Type B pancreatic cell (in vitro differentiated cells): ENCODE data around the gene KHNYN. TPM values are rescaled to one million over a fixed set of nuclear protein-coding genes. Genes with fewer than 3 reads are reported as not detected.

Experiments used
- DNase-seq: peaks from one replicate; pipeline ENCODE4 v3.0.0; 2021; ENCODE audit warnings: mixed read lengths; ENCODE audit not compliant: unreplicated experiment; ENCODE audit errors: extremely low spot score
- H3K27ac Mint-ChIP-seq: 2 replicates; pipeline ENCODE4 v1.8.0; 2021; ENCODE audit warnings: mild to moderate bottlenecking, mixed read lengths
- H3K27me3 Mint-ChIP-seq: 2 replicates; pipeline ENCODE4 v1.8.0; 2021; ENCODE audit warnings: mixed read lengths
- H3K36me3 Mint-ChIP-seq: 2 replicates; pipeline ENCODE4 v1.8.0; 2021; ENCODE audit warnings: mixed read lengths
- H3K4me1 Mint-ChIP-seq: one replicate; pipeline ENCODE4 v1.8.0; 2021; ENCODE audit warnings: mixed read lengths; ENCODE audit not compliant: unreplicated experiment
- H3K4me3 Mint-ChIP-seq: 2 replicates; pipeline ENCODE4 v1.8.0; 2021; ENCODE audit warnings: mild to moderate bottlenecking, mixed read lengths
- H3K9me3 Mint-ChIP-seq: 2 replicates; pipeline ENCODE4 v1.8.0; 2021; ENCODE audit warnings: mixed read lengths
- CTCF ChIP-seq: fragments of 200-600 bp; sonication (generic); conservative IDR thresholded peaks from 2 replicates; pipeline ENCODE4 v1.5.0; 2021; ENCODE audit warnings: antibody characterized with exemption, mild to moderate bottlenecking
- total RNA-seq: library from RNA; stranded (reverse); gene quantifications from 2 replicates; pipeline ENCODE4 v1.2.1, GENCODE V29; 2021; ENCODE audit warnings: low replicate concordance

KHNYN gene
- total RNA-seq, 1 donor from 2014 or later, result 81.3 TPM

- Mint-ChIP-seq H3K27ac (peak overlapping the region; percentile 48), H3K4me3 (peak overlapping the region; percentile 62), H3K36me3 (peaks cover 7% of the 10 kb centered on the region), H3K4me1 (peaks cover 12% of the 10 kb centered on the region), H3K9me3 (no peaks in the 10 kb centered on the region), H3K27me3 (no peaks in the 10 kb centered on the region)
- no peak for DNase-seq
- TF ChIP-seq CTCF, result no peak
These were observed 1.9 kb upstream of the KHNYN start for GRCh38 chr14:24427537-24428508.

- no peak for TF ChIP-seq CTCF
- H3K4me3 Mint-ChIP-seq, result peak overlapping the region; percentile 89
- DNase-seq, result peak; percentile 68
- no peaks in the 10 kb centered on the region for H3K27me3 Mint-ChIP-seq
- peak overlapping the region; percentile 94 for H3K27ac Mint-ChIP-seq
- H3K36me3 Mint-ChIP-seq, result peaks cover 11% of the 10 kb centered on the region
- peaks cover 21% of the 10 kb centered on the region for H3K4me1 Mint-ChIP-seq
- H3K9me3 Mint-ChIP-seq, result no peaks in the 10 kb centered on the region
These were observed 943 bp upstream of the KHNYN start for GRCh38 chr14:24428628-24429394.

- Mint-ChIP-seq H3K27me3 (no peaks in the 10 kb centered on the region), H3K4me1 (peaks cover 26% of the 10 kb centered on the region), H3K27ac (peak overlapping the region; percentile 80), H3K36me3 (peaks cover 16% of the 10 kb centered on the region), H3K9me3 (no peaks in the 10 kb centered on the region), H3K4me3 (peak overlapping the region; percentile 90)
- no peak for TF ChIP-seq CTCF
- DNase-seq, result no peak
These were observed 458 bp downstream of the KHNYN start for GRCh38 chr14:24430143-24430681.

- no peak for TF ChIP-seq CTCF
- peak overlapping the region; percentile 80 for H3K27ac Mint-ChIP-seq
- peak; percentile 66 for DNase-seq
- no peaks in the 10 kb centered on the region for H3K9me3 Mint-ChIP-seq
- peaks cover 20% of the 10 kb centered on the region for H3K36me3 Mint-ChIP-seq
- H3K4me1 Mint-ChIP-seq, result peaks cover 29% of the 10 kb centered on the region
- H3K4me3 Mint-ChIP-seq, result peak overlapping the region; percentile 90
- no peaks in the 10 kb centered on the region for H3K27me3 Mint-ChIP-seq
These were observed 1.2 kb downstream of the KHNYN start for GRCh38 chr14:24430682-24431568.
